ENCODE measurements around the gene GDI2. TPM values are rescaled to one million over a fixed set of nuclear protein-coding genes. Genes with fewer than 3 reads are reported as not detected.

The GDI2 gene
- total RNA-seq, 2 experiments from 2014 or later = 78.1 to 82.3 TPM

- DNase-seq = no peak
- intact Hi-C loops (cut with DNase I, micrococcal nuclease) = no loop called here
- H3K4me3 Mint-ChIP-seq = no peak overlapping the region
- peaks cover 82% of the 10 kb centered on the region for H3K36me3 Mint-ChIP-seq (ENCODE audit: low read depth)
- no peaks in the 10 kb centered on the region for H3K27me3 Mint-ChIP-seq
- peaks cover 68% of the 10 kb centered on the region for H3K36me3 ChIP-seq (ENCODE audit: insufficient read depth, low read length)
- H3K9me3 Mint-ChIP-seq = no peaks in the 10 kb centered on the region
- peaks cover 13% of the 10 kb centered on the region for H3K4me1 Mint-ChIP-seq (ENCODE audit: low read depth)
- no peak for TF ChIP-seq CTCF (IDR thresholded peaks at IDR 0.05)
- H3K27ac Mint-ChIP-seq = peak overlapping the region; percentile 14
- CTCF ChIA-PET = interaction anchor here (0.6 kb wide), 1 partner anchor 29 kb away, joined by 3 read pairs; no protein-coding TSS in a partner anchor
- no peak overlapping the region for H3K4me3 ChIP-seq (ENCODE audit: low read length)
- ATAC-seq (ENCODE audit: poor library complexity) = no peak
- POLR2A ChIA-PET = interaction anchor here (0.7 to 1.5 kb wide), 2 partner anchors 9 to 29 kb away, joined by 4 to 5 read pairs; no protein-coding TSS in a partner anchor
- no peaks in the 10 kb centered on the region for H3K9me3 ChIP-seq (ENCODE audit: control insufficient read depth in 1 of 2, insufficient read depth in 1 of 2, low read length in 2 of 2)
- no peaks in the 10 kb centered on the region for H3K27me3 ChIP-seq (ENCODE audit: control insufficient read depth in 1 of 2, insufficient read depth in 2 of 2, low read length in 2 of 2)
- no peak overlapping the region for H3K27ac ChIP-seq (ENCODE audit: low read depth in 1 of 2, low read length in 2 of 2)
- peaks cover 9% of the 10 kb centered on the region for H3K4me1 ChIP-seq (ENCODE audit: insufficient read depth, low read length)
Observed at GRCh38 chr10:5758927-5759326, 54.3 kb downstream of the GDI2 start.

- H3K4me3 Mint-ChIP-seq = no peak overlapping the region
- Histone ChIP-seq H3K9me3 (ENCODE audit: control insufficient read depth in 1 of 2, insufficient read depth in 1 of 2, low read length in 2 of 2) (no peaks in the 10 kb centered on the region), H3K36me3 (ENCODE audit: insufficient read depth, low read length) (peaks cover 62% of the 10 kb centered on the region), H3K27me3 (ENCODE audit: control insufficient read depth in 1 of 2, insufficient read depth in 2 of 2, low read length in 2 of 2) (no peaks in the 10 kb centered on the region), H3K27ac (ENCODE audit: low read depth in 1 of 2, low read length in 2 of 2) (no peak overlapping the region), H3K4me3 (ENCODE audit: low read length) (no peak overlapping the region), H3K4me1 (ENCODE audit: insufficient read depth, low read length) (peaks cover 15% of the 10 kb centered on the region)
- intact Hi-C loops (cut with DNase I, micrococcal nuclease) = no loop called here
- DNase-seq (no peak), ATAC-seq (ENCODE audit: poor library complexity) (no peak)
- H3K36me3 Mint-ChIP-seq (ENCODE audit: low read depth) = peaks cover 87% of the 10 kb centered on the region
- no peaks in the 10 kb centered on the region for H3K27me3 Mint-ChIP-seq
- TF ChIP-seq CTCF (IDR thresholded peaks at IDR 0.05) = no peak
- peak overlapping the region; percentile 14 for H3K27ac Mint-ChIP-seq
- CTCF ChIA-PET = interaction anchor here (0.6 kb wide), 1 partner anchor 12 kb away, joined by 3 read pairs; no protein-coding TSS in a partner anchor
- no peaks in the 10 kb centered on the region for H3K9me3 Mint-ChIP-seq
- H3K4me1 Mint-ChIP-seq (ENCODE audit: low read depth) = peaks cover 23% of the 10 kb centered on the region
- POLR2A ChIA-PET = interaction anchor here (0.7 to 1.5 kb wide), 3 partner anchors 10 to 56 kb away, joined by 4 to 8 read pairs (median 5); partner anchors contain the start of gene GDI2
Observed at GRCh38 chr10:5757766-5758517, 55.3 kb downstream of the GDI2 start.

- peaks cover 84% of the 10 kb centered on the region for H3K36me3 Mint-ChIP-seq (ENCODE audit: low read depth)
- DNase-seq (no peak), ATAC-seq (ENCODE audit: poor library complexity) (no peak)
- no peak overlapping the region for H3K4me3 Mint-ChIP-seq
- H3K27me3 ChIP-seq (ENCODE audit: control insufficient read depth in 1 of 2, insufficient read depth in 2 of 2, low read length in 2 of 2) = no peaks in the 10 kb centered on the region
- no peaks in the 10 kb centered on the region for H3K9me3 Mint-ChIP-seq
- TF ChIP-seq CTCF (IDR thresholded peaks at IDR 0.05) = no peak
- intact Hi-C loops (cut with DNase I, micrococcal nuclease) = no loop called here
- H3K4me1 ChIP-seq (ENCODE audit: insufficient read depth, low read length) = peaks cover 21% of the 10 kb centered on the region
- H3K4me1 Mint-ChIP-seq (ENCODE audit: low read depth) = peaks cover 39% of the 10 kb centered on the region
- no peaks in the 10 kb centered on the region for H3K9me3 ChIP-seq (ENCODE audit: control insufficient read depth in 1 of 2, insufficient read depth in 1 of 2, low read length in 2 of 2)
- CTCF ChIA-PET = interaction anchor here (0.6 kb wide), 1 partner anchor 1272 kb away, joined by 3 read pairs; no protein-coding TSS in a partner anchor
- H3K27ac ChIP-seq (ENCODE audit: low read depth in 1 of 2, low read length in 2 of 2) = no peak overlapping the region
- peak overlapping the region; percentile 78 for H3K27ac Mint-ChIP-seq
- POLR2A ChIA-PET = no interaction called here
- H3K4me3 ChIP-seq (ENCODE audit: low read length) = no peak overlapping the region
- H3K36me3 ChIP-seq (ENCODE audit: insufficient read depth, low read length) = peaks cover 45% of the 10 kb centered on the region
- H3K27me3 Mint-ChIP-seq = no peaks in the 10 kb centered on the region
Observed at GRCh38 chr10:5752301-5752871, 60.8 kb downstream of the GDI2 start.

Data from CD4-positive, alpha-beta T cell (primary cell).